Activated CD8-positive, alpha-beta T cell treated with anti-CD3 and anti-CD28 coated beads, Interleukin-2, amount 10 ng/mL, durations not matched to agents 7 days and 5 days (primary cell): ENCODE data around the gene ASTN2. TPM values are rescaled to one million over a fixed set of nuclear protein-coding genes. Genes with fewer than 3 reads are reported as not detected.

Experiments
- ATAC-seq: fragments of 150-1000 bp; cut with Tn5 transposase; one replicate; pipeline ENCODE4 v1.10.0; 2021; ENCODE audit warnings: moderate library complexity
- CTCF ChIA-PET: fragments of 350-600 bp; sonication (Branson Sonifier 250); formaldehyde crosslinking; loops from one replicate; lab custom pipeline; 2021; ENCODE audit warnings: antibody characterized with exemption; lab: Charles Lee
- POLR2A ChIA-PET: fragments of 350-600 bp; sonication (Branson Sonifier 250); formaldehyde crosslinking; loops from one replicate; lab custom pipeline; 2021; ENCODE audit warnings: antibody characterized with exemption; lab: Charles Lee
- DNase-seq: peaks from one replicate; pipeline ENCODE4 v3.0.0-alpha.2; 2020
- H3K27ac Mint-ChIP-seq: one replicate; pipeline ENCODE4 v1.8.0; 2021; ENCODE audit warnings: mild to moderate bottlenecking, mixed read lengths
- H3K27me3 Mint-ChIP-seq: one replicate; pipeline ENCODE4 v1.8.0; 2021; ENCODE audit warnings: low read depth, mixed read lengths
- H3K36me3 Mint-ChIP-seq: one replicate; pipeline ENCODE4 v1.8.0; 2021; ENCODE audit warnings: low read depth, mixed read lengths
- H3K4me1 Mint-ChIP-seq: one replicate; pipeline ENCODE4 v1.8.0; 2021; ENCODE audit warnings: low read depth, mixed read lengths
- H3K4me3 Mint-ChIP-seq: one replicate; pipeline ENCODE4 v1.8.0; 2021; ENCODE audit warnings: mild to moderate bottlenecking, mixed read lengths
- H3K9me3 Mint-ChIP-seq: one replicate; pipeline ENCODE4 v1.8.0; 2022; ENCODE audit warnings: mixed read lengths; ENCODE audit not compliant: insufficient read depth
- total RNA-seq, 2 experiments: library from RNA; stranded (reverse); gene quantifications; one replicate each; pipeline ENCODE4 v1.2.3, GENCODE V29; 2021

ASTN2 gene
- total RNA-seq, 2 experiments from 2014 or later, result 4.7 to 4.9 TPM

DNA sequence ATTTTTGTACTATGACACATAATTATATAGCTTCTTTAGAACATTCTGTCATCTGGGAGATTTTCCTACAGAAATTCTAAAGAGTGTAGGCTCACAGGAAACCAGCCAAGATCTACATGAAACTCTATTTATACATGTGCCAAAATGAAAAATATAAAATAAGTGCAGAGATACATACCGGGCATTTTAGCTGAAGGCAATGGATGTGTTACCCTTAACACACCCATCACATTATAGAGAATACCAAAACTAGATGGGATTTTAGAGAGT is 601.9 kb downstream of the ASTN2 start:
- Mint-ChIP-seq H3K27me3 (peaks cover 3% of the 10 kb centered on the region), H3K4me3 (no peak overlapping the region), H3K4me1 (no peaks in the 10 kb centered on the region), H3K36me3 (no peaks in the 10 kb centered on the region), H3K27ac (no peak overlapping the region), H3K9me3 (no peaks in the 10 kb centered on the region)
- ATAC-seq, result no peak
- ChIA-PET CTCF (no interaction called here), POLR2A (no interaction called here)
- no peak for DNase-seq

DNA sequence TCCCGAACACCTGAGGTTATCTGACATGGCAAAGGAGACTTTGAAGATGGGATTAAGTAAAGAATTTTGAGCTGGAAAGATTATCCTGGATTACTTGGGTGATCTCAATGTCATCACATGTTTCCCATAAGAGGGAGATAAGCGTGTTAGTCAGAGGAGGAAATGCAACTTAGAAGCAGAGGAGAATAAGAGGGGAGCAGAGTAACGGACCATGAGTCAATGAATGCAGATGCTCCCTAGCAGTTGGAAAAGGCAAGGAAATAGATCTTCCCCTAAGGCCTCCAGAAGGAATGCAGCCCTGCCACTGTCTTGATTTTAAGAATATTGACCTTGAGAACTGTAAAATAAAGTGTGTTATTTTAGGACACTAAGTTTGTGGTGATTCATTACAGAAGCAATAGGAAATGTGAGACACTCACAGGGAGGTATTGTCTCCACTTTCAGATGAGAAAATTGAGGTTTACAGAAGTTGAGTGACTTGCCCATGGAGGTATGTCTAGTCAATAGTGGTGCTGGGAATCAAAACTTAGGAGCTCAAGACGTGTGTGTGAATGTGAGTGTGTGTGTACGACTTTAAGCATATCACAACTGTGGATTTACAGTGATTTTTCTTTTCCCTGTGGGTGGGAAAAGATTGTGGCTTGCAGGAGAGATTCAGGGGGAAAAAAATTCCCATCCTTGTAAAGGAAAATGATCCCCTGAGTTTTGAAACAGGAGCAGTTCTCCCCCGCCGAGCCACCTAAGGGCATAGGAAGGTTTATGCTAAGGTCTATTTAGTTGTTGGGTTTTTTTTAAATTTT is 602.4 kb downstream of the ASTN2 start:
- ChIA-PET CTCF (no interaction called here), POLR2A (no interaction called here)
- Mint-ChIP-seq H3K9me3 (no peaks in the 10 kb centered on the region), H3K36me3 (no peaks in the 10 kb centered on the region), H3K27me3 (peaks cover 3% of the 10 kb centered on the region), H3K27ac (no peak overlapping the region), H3K4me1 (no peaks in the 10 kb centered on the region), H3K4me3 (no peak overlapping the region)
- ATAC-seq, result no peak
- DNase-seq, result no peak

DNA sequence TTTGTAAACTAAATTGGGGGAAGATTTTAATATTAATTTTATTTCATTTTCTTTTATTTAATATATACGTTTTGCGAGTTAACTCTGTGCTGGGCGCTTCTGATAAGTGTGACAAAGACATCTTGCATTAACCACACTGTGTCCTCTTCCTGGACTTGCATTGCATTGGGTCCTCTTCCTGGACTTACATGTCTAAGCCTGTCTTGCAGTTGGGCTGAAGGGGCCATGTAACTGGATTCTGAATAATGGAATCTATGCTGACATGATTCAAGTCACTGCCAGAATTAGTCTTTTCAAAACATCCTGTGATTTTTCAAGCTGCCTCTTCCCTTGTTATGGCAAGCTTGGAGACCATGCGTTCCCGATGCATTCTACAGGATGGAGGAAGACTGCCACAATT is 605.2 kb downstream of the ASTN2 start:
- DNase-seq, result no peak

DNA sequence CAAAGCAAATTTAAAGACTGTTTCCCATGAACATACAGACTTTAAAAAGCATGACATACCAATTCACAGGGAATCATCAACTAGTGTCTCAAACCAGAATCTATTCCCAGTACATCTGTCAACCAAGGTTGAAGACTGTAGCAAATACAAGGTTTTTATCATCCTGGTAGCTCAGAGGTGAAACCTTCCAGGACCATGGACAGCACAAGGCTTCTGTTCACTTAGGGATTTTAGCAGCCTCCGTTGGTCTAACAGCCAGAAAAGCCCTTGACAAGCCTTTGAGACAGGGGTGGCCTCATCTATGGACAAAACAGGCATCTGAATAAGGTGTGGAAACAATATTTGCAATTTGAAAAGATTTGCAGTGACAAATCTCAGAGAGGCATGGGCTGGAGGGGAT is 608.8 kb downstream of the ASTN2 start:
- Mint-ChIP-seq H3K27me3 (no peaks in the 10 kb centered on the region), H3K9me3 (no peaks in the 10 kb centered on the region), H3K36me3 (no peaks in the 10 kb centered on the region), H3K4me3 (no peak overlapping the region), H3K4me1 (no peaks in the 10 kb centered on the region), H3K27ac (no peak overlapping the region)
- ATAC-seq (no peak), DNase-seq (no peak)
- POLR2A ChIA-PET, result no interaction called here
- CTCF ChIA-PET, result no interaction called here

More for the DNA sequence above, 605.2 kb downstream of the ASTN2 start:
- Mint-ChIP-seq H3K4me1 (no peaks in the 10 kb centered on the region), H3K9me3 (no peaks in the 10 kb centered on the region), H3K27ac (no peak overlapping the region), H3K4me3 (no peak overlapping the region), H3K36me3 (no peaks in the 10 kb centered on the region), H3K27me3 (peaks cover 3% of the 10 kb centered on the region)
- no peak for ATAC-seq
- ChIA-PET CTCF (no interaction called here), POLR2A (no interaction called here)

DNA sequence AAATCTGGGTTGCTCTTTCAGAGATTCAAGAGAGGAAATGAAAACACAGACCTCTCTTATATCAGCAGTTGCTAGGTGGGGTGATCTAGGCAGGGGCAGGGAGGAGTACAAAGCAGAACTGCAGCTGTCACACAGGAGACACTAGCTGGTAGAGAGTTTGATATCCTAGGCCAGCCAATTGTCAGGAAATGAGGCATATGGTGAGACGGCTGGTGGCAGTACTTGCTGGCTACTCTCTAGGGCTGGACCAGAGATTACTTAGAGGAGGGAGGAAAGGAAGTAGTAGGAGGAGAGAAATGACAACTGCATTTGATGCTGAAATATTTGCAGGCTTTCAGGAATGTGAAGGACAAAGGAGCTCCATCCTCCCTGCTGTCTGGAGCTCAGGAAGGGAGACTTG is 614.0 kb downstream of the ASTN2 start:
- DNase-seq, result no peak
- Mint-ChIP-seq H3K4me1 (no peaks in the 10 kb centered on the region), H3K9me3 (no peaks in the 10 kb centered on the region), H3K4me3 (no peak overlapping the region), H3K27ac (no peak overlapping the region), H3K36me3 (no peaks in the 10 kb centered on the region), H3K27me3 (no peaks in the 10 kb centered on the region)
- ChIA-PET CTCF (no interaction called here), POLR2A (interaction anchor here (1.1 kb wide), 1 partner anchor 44 kb away, joined by 3 read pairs; no protein-coding TSS in a partner anchor)
- ATAC-seq, result no peak

DNA sequence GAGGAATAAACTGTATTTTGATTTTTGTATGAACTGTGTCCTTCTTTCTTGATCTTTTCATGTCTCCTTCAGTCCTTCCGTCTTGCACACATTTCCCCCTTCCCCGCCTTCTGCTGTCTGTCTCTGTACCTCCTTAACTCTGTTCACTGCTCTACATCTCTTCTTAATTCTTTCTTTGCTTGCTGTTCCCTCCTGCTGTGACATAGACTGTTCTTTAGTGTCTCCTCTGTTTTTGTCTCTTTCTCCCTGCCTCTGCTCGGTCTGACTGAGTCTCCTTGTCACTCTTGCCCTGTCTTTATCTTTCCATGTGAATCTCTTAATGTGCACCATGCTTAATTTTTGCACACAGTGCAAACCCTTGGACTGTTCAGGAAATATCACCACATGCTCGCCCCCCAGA is 614.8 kb downstream of the ASTN2 start:
- no peak overlapping the region for H3K4me3 Mint-ChIP-seq
- ChIA-PET POLR2A (no interaction called here), CTCF (no interaction called here)

DNA sequence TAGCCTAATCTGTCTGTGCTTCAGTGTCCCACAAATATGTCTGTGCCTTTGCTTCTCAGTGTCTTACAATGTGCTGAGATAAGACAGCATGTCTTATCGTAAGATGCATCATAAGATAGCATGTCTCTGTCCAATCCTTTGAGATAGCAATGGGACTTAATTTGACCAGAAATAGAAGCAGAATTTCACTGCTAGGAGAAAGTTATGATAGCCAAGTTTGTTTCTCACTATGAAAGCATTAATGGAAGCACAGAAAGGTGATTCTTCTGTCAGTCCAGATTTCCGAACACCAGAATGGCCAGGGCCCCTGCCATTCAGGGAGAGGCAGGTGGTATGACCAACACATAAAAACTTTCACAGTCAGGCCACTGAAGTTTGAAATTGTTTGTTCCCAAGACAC is 616.3 kb downstream of the ASTN2 start:
- H3K4me1 Mint-ChIP-seq, result no peaks in the 10 kb centered on the region
- H3K36me3 Mint-ChIP-seq, result no peaks in the 10 kb centered on the region
- H3K9me3 Mint-ChIP-seq, result no peaks in the 10 kb centered on the region
- no peak overlapping the region for H3K4me3 Mint-ChIP-seq
- ATAC-seq (no peak), DNase-seq (no peak)
- CTCF ChIA-PET, result no interaction called here
- H3K27ac Mint-ChIP-seq, result no peak overlapping the region
- H3K27me3 Mint-ChIP-seq, result no peaks in the 10 kb centered on the region
- POLR2A ChIA-PET, result no interaction called here

More for the DNA sequence above, 614.8 kb downstream of the ASTN2 start:
- Mint-ChIP-seq H3K9me3 (no peaks in the 10 kb centered on the region), H3K36me3 (no peaks in the 10 kb centered on the region), H3K27me3 (no peaks in the 10 kb centered on the region), H3K4me1 (no peaks in the 10 kb centered on the region), H3K27ac (no peak overlapping the region)
- DNase-seq (no peak), ATAC-seq (no peak)

DNA sequence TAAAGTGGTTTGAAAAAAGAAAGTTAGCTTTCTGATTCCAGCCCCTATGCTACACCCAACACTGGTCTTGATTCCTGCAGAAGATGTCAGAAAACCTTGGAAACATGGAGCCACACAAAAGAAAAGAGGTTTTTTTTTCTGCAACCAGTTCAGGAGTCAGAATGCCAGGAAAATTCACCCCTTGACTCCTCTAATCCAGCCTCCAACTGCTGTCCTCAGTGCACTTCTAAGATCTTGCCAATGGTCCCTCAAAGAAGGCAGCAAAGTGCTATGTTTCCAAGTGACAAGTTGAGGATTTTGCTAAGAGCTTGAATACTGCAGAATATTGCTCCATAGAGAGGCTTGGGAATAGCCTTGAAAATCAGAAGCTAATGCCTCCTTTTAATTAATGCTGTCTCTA is 617.6 kb downstream of the ASTN2 start:
- no peak overlapping the region for H3K27ac Mint-ChIP-seq
- H3K9me3 Mint-ChIP-seq, result no peaks in the 10 kb centered on the region
- H3K27me3 Mint-ChIP-seq, result no peaks in the 10 kb centered on the region
- ATAC-seq, result no peak
- ChIA-PET CTCF (no interaction called here), POLR2A (no interaction called here)
- no peaks in the 10 kb centered on the region for H3K36me3 Mint-ChIP-seq
- no peak overlapping the region for H3K4me3 Mint-ChIP-seq
- DNase-seq, result no peak
- H3K4me1 Mint-ChIP-seq, result no peaks in the 10 kb centered on the region

DNA sequence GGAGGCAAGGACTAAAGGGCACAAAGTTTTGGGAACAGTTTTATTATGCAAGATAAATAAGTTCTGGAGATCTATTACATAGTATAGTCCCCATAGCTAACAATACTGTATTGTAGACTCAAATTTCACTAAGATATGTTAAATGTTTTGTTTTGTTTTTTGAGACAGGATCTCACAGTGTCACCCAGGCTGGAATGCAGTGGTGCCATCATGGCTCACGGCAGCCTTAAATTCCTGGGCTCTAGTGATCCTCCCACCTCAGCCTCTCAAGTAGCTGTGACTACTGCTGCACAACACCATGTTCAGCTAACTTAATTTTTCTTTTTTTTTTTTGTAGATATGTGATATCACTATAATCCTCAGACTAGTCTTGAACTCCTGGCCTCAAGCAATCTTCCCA is 618.2 kb downstream of the ASTN2 start:
- CTCF ChIA-PET, result no interaction called here
- POLR2A ChIA-PET, result no interaction called here
- ATAC-seq (no peak), DNase-seq (no peak)
- Mint-ChIP-seq H3K27me3 (no peaks in the 10 kb centered on the region), H3K27ac (no peak overlapping the region), H3K36me3 (no peaks in the 10 kb centered on the region), H3K9me3 (no peaks in the 10 kb centered on the region), H3K4me3 (no peak overlapping the region), H3K4me1 (no peaks in the 10 kb centered on the region)

DNA sequence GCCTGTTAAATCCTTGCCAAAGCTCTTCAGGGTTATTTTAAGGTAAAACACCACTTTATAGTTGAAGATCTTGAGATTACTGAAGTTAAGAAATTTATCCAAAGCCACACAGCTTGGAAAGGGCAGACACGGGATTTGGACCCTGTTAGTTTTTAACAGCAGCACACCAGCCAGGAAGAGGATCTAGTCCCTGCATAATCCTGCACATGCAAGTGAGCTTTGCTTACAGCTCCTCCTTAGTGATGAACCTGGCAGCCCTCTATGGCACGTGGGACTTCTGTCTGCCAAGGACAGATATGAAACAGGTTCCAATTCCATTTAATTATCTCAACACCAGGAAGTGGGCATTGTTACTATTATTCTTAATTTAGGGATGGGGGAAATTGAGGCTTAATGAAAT is 619.0 kb downstream of the ASTN2 start:
- DNase-seq (no peak), ATAC-seq (no peak)
- H3K36me3 Mint-ChIP-seq, result no peaks in the 10 kb centered on the region
- POLR2A ChIA-PET, result no interaction called here
- CTCF ChIA-PET, result no interaction called here
- H3K9me3 Mint-ChIP-seq, result no peaks in the 10 kb centered on the region
- no peaks in the 10 kb centered on the region for H3K4me1 Mint-ChIP-seq
- no peaks in the 10 kb centered on the region for H3K27me3 Mint-ChIP-seq
- no peak overlapping the region for H3K4me3 Mint-ChIP-seq
- no peak overlapping the region for H3K27ac Mint-ChIP-seq

DNA sequence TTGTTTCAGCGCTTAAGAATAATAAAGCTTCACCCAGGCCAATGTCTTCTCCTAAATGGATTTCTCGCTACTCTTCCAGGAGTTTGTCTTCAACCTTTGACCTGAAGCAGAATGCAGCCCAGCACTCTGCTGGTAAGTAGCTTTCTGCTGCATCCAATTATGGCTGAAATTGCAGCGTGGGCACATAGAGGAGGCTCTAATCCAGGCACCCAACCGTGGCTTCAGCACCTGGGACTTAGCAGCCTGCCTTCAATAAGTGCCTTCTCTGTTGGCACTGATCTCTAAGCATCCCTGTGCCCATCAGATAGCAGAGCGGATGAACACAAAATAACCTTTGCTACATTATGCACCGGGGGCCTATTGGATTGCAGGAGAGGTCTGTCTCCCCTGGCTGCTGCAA is 622.6 kb downstream of the ASTN2 start:
- ChIA-PET POLR2A (no interaction called here), CTCF (no interaction called here)
- H3K4me1 Mint-ChIP-seq, result no peaks in the 10 kb centered on the region
- ATAC-seq (no peak), DNase-seq (no peak)
- H3K27me3 Mint-ChIP-seq, result no peaks in the 10 kb centered on the region
- no peak overlapping the region for H3K27ac Mint-ChIP-seq
- H3K9me3 Mint-ChIP-seq, result no peaks in the 10 kb centered on the region
- H3K36me3 Mint-ChIP-seq, result no peaks in the 10 kb centered on the region
- no peak overlapping the region for H3K4me3 Mint-ChIP-seq

DNA sequence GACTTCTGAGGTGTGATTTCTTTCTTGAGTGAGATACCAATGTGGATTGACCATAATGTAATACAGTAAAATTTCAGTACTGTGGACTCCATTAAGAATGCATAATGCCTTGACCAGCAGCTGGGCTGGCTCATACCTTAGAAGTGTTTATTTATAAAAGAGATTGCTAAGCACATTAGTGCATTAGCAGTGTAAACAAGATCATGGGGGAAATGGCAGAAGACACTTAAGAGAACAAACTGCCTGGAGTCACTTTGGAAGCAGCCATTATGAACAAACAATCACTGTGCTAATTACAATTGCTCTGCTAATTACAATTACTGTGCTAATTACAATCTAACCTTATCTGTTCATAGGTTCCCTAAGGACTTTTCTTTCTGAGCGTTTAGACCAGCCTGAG is 623.5 kb downstream of the ASTN2 start:
- H3K27ac Mint-ChIP-seq, result no peak overlapping the region
- no peaks in the 10 kb centered on the region for H3K9me3 Mint-ChIP-seq
- ChIA-PET CTCF (no interaction called here), POLR2A (no interaction called here)
- H3K4me1 Mint-ChIP-seq, result no peaks in the 10 kb centered on the region
- no peak for ATAC-seq
- no peak for DNase-seq
- no peaks in the 10 kb centered on the region for H3K36me3 Mint-ChIP-seq
- no peaks in the 10 kb centered on the region for H3K27me3 Mint-ChIP-seq
- no peak overlapping the region for H3K4me3 Mint-ChIP-seq

DNA sequence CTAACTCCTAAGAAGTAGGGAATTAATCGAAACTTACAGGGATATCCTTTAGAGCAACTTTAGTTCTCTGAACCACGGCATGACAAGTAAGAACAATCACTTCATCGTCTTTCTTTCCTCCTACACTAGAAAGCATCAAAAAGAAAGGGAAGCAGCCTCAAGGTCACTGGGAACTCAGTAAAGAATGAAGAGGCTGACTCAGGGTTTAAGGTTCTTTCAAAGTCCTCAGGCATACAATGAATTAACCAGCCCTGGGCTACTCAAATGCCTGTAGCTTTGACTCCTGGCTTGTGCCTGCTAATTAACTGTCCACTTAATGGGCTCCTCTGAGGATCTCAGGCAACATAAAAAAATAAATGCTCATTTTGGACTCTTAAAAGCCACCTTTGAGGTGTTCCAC is 625.8 kb downstream of the ASTN2 start:
- no peaks in the 10 kb centered on the region for H3K4me1 Mint-ChIP-seq
- DNase-seq (no peak), ATAC-seq (no peak)
- CTCF ChIA-PET, result interaction anchor here (1.2 kb wide), 1 partner anchor 11 kb away, joined by 3 read pairs; no protein-coding TSS in a partner anchor
- H3K36me3 Mint-ChIP-seq, result no peaks in the 10 kb centered on the region
- no peak overlapping the region for H3K4me3 Mint-ChIP-seq
- H3K9me3 Mint-ChIP-seq, result no peaks in the 10 kb centered on the region
- POLR2A ChIA-PET, result no interaction called here
- no peak overlapping the region for H3K27ac Mint-ChIP-seq
- H3K27me3 Mint-ChIP-seq, result no peaks in the 10 kb centered on the region
